GM12872 (cell line): ENCODE data around the gene CTDP1.

Source experiments
- TF ChIP-seq, protein P1 (sequence below): IDR thresholded peaks from 3 replicates; pipeline ENCODE4 v1.5.1; 2011; ENCODE audit warnings: low read depth, mild to moderate bottlenecking, low read length, moderate library complexity; ENCODE audit not compliant: insufficient read depth

Gene CTDP1

GRCh38 chr18:79732721-79733025 lies 53.1 kb downstream of the CTDP1 start:
- TF ChIP-seq, protein P1, sequence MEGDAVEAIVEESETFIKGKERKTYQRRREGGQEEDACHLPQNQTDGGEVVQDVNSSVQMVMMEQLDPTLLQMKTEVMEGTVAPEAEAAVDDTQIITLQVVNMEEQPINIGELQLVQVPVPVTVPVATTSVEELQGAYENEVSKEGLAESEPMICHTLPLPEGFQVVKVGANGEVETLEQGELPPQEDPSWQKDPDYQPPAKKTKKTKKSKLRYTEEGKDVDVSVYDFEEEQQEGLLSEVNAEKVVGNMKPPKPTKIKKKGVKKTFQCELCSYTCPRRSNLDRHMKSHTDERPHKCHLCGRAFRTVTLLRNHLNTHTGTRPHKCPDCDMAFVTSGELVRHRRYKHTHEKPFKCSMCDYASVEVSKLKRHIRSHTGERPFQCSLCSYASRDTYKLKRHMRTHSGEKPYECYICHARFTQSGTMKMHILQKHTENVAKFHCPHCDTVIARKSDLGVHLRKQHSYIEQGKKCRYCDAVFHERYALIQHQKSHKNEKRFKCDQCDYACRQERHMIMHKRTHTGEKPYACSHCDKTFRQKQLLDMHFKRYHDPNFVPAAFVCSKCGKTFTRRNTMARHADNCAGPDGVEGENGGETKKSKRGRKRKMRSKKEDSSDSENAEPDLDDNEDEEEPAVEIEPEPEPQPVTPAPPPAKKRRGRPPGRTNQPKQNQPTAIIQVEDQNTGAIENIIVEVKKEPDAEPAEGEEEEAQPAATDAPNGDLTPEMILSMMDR, result no peak

GRCh38 chr18:79733135-79733701 lies 53.6 kb downstream of the CTDP1 start:
- TF ChIP-seq, protein P1, result no peak

DNA sequence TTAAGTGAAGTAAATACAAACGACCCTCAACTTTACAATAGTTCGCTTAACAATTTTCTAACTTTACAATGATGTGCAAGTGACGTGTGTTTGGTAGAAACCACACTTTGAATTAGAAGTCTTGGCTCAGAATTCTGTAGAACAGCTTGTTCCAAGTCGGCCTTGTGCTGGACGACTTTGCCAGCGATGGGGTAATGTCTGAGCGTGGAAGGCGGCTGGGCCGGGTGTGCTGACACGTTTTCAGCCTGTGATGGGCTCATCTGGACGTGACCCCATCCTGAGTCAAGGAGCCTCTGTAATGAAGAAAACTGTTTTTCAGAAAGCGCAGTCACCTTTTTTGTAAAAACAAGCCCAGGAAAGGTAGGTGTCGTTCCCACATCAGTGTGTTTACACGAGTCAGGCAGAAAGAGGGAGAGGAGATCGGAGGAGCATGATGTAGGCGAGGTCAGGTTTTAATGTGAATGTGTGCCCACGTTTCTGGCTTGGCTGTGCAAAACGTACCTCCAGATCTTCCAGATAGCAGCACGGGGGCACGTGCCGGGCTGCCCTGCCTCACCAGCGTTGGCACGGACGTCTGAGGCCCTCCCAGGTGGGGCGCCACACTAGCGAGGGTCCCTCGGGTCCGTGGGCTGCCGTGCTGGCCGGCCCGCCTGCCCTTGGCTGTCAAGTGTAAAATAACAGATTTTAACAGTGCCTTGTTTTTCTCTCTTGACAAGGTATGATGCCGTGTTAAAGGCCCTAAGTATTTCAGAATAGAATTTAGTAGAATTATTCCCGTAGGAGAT lies 54.6 kb downstream of the CTDP1 start:
- TF ChIP-seq, protein P1, result no peak

DNA sequence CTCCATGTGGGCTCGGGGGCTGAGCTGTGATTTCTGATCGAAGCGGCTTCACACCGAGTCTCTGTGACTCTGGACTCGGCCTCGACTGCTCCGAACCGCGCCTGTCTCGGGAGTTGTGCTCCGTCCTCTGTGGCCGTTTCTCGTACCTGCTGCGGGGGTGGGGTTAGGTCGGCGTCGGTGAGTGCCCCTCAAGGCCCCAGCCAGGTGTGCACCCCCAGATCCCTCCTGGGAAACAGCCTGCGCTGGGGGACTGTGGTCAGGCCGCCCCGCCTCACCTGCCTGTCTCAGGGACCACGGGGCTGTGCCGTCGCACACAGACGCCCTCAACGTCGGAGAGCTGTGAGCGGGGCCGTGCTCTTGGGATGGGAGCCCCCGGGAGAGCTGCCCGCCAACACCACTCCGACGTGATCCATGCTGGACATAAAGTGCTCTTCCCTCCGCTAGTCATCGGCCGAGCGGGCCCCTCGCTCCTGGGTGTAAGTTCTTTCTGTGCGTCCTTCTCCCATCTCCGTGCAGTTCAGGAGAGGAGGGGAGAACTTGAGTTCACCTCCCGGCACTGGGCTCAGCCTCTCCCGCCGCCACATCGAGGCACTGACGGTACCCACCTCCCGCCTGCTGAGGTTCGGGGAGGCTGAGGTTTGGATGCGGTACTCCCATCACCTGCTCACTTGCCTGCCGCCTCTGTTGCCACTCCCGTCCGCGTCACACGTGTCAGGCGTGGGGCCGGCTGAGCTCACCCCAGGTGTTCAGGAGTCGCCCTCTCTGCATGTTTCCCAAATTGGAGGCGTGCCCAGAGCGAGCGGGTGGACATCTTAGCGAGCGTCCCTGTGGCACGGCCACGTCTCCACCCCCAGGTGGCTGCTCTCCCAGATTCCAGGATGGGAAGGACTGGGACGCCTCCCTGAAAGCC lies 55.7 kb downstream of the CTDP1 start:
- TF ChIP-seq, protein P1, result no peak

- TF ChIP-seq, protein P1, result no peak
Observed at GRCh38 chr18:79736230-79736629, 56.6 kb downstream of the CTDP1 start.

- TF ChIP-seq, protein P1, result no peak
Observed at GRCh38 chr18:79736846-79737245, 57.2 kb downstream of the CTDP1 start.

DNA sequence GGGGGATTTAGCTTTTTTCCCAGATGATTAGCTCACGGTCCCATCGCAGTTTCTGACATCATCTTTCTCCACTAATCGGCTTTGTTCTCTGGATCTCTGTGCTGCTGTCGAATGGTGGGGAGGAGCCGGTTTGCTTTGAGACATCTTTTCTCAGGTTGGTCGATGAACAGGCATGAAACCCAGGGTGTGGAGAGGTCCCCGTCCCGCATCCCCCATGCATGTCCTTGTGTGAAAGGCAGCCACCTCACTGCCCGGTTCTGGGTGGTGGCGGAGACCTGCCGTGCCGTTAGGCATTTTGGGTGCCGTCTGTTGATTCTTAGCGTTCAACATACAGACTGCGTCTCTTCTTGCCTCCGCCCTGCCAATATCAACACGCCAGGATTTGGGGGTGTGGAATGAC lies 57.8 kb downstream of the CTDP1 start:
- TF ChIP-seq, protein P1, result no peak
